Adipose tissue (tissue), 3 donors: ENCODE results near the gene MC2R. TPM values are rescaled to one million over a fixed set of nuclear protein-coding genes. Genes with fewer than 3 reads are reported as not detected.
"Not testable (repeated sequence)": the region's sequence is repeated elsewhere in the genome, so short reads cannot be mapped to it uniquely, and the experiment has no call there.

ENCODE experiments used
- H3K27ac ChIP-seq: one replicate; pipeline ENCODE4 v1.5.1; 2013; ENCODE audit warnings: low read depth, low read length
- WGBS, 3 donors: extraction: QIAGEN DNeasy Blood & Tissue Kit; methylation state at CpG; one replicate each; pipeline ENCODE4 v1.1.7; 2013; 5-methylcytosine and 5-hydroxymethylcytosine counted together
- polyA plus RNA-seq, 3 donors: library from polyadenylated mRNA; stranded (reverse); fragments of 200-250 nt; gene quantifications; one replicate each; pipeline ENCODE4 v1.2.3, GENCODE V29; 2013
- donor health status: healthy with polysubstance abuse.
- donor health status: Bipolar disorder and iron deficiency.
- donor health status: healthy.

Gene MC2R
- polyA plus RNA-seq, 3 donors, result not detected

DNA sequence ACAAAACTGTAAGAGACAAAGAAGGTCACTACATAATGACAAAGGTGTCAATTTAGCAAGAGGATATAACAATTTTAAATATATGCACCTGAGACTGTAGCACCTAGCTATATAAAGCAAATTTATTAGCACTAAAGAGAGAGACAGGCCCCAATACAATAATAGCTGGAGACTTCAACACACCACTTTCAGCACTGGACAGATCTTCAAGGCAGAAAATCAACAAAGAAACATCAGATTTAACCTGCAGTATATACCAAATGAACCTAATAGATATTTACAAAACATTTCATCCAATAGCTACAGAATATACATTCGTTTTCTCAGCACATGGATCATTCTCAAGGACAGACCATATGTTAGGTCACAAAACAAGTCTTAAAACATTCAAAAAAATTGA, 14.7 kb downstream of the MC2R start:
- WGBS, 3 donors, result 30 to 52% (median 38%) methylated on average over 1 of the region's 1 CpG
- no peak overlapping the region for H3K27ac ChIP-seq

DNA sequence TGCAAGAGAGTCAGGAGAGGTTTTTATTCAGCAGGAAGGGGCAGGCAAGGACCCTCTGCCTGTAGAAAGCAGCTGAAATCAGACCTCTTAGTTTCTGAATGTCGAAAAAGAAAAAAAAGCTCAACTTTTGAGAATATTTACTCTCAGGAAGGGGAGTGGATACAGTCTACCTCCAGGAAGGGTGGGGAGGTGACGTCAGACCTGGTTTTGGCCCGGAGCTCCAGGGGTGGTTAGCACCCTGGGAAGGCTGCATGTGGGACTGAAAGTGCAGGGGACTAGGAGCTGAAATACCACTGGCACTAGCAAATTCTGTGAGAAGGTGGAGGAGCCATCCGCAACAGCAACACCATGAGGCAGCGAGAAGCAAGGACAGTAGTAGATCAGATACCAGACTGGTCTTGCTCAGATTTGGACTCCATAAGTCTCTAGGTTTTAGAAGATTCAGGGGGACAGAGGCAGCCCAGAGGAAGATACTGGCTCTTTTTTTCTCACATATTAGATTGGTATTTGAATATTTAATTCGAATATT, 19.8 kb downstream of the MC2R start:
- 51 to 70% (median 67%) methylated on average over 6 of the region's 6 CpGs for WGBS, 3 donors
- no peak overlapping the region for H3K27ac ChIP-seq

DNA sequence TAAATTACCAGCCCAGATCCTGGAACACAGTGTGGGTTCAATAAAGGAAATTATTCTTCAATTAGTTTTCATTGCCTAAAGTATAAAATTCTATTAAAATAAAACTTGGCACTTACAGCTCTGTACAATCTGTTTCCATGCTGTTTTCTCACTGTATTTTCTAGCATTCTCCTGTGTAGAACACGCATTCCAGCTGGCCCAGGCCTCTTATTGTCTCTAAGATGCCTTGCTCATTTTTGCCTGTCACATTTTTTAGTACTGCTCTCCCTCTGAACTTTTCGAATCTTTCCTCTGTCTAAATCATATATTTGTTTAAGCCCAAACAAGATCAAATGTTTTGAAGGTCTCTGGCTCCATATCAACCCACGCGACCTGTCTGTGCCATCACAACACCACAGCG, 20.8 kb downstream of the MC2R start:
- H3K27ac ChIP-seq, result no peak overlapping the region
- 67 to 72% (median 70%) methylated on average over 5 of the region's 5 CpGs for WGBS, 3 donors

DNA sequence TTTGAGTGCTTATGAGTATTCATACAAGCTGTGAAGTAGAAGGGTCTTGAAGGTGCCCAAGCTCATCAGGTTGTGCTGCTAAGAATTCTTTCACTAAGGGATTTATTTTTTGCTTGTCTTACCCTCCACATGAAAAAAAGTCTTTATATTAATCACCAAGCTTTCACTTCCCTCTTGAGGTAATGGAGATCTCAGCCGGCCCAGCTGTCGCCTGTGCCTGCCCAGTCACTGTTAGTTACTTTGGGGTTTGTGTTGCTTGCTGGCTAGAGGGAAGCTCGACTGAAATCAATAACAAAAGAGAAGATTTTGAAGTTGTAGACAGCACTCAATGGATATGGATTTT, 21.9 kb downstream of the MC2R start:
- H3K27ac ChIP-seq, result no peak overlapping the region
- 27 to 49% (median 39%) methylated on average over 3 of the region's 3 CpGs for WGBS, 3 donors

DNA sequence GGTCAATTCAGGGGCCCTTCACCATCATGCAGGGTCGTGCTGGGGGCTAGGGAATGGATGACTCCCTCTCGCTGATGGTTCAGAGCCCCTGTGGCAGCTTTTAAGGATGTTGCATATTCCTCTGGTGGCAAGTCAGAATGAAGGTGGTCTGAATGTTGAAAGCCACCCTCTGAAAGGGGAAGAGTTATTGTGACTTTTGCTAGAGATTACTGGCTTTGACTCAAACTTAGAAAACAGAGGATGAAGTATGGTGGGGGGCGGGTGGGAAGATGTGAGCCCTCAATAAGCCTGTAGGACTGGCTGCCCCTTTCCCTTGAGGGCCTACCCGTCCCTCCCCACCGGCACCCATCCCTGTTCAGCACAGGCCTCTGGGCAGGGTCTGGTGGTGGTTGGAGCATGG, 23.2 kb downstream of the MC2R start:
- 74 to 86% (median 81%) methylated on average over 5 of the region's 5 CpGs for WGBS, 3 donors
- H3K27ac ChIP-seq, result no peak overlapping the region

DNA sequence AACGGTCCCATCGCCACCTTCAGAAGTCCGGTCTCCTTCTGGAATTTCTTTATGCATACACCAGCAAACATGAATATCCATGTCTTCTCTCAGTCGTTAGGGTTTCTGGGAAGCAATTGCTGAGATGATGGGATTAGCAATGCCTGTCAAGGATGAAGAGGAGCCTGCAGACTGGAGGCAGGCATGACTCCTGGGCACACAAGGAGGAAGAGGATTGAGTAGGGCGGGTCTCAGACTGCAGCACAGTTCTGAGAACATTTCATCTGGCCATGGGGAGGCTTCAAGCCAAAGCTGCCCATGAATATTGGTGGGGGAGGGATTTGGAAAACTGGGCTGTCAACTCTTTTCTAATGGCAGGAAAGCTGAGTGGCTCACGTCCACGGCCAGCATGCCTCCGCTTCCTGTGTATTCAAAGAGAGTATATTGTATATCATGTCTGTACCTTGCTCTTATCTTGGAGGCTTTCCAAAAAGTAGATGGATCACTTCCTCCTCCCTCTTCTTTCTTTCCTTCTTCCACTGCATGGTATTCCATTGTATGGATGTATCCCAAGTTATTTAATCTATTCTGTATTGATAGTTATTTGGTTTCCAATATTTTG, 24.5 kb downstream of the MC2R start:
- no peak overlapping the region for H3K27ac ChIP-seq
- WGBS, 3 donors, result 50 to 62% (median 58%) methylated on average over 8 of the region's 8 CpGs

DNA sequence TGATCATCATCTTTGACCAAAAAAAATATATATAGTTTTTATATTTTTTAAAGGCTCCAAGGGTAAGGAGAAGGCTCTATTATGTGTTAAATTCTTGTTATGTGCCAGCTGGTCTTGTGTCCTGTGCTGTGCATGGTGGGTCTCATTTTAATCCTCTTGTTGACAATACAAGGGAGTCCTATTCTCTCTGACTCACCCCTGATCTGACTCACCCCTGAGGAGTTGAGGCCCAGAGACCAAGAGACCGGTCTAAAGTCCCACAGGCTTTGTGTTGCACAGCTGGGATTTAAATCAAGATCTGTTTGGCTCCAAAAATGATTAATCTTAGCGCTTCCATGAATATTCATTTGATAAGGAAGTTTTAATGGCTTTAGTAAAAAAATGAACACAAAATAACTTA, 25.7 kb downstream of the MC2R start:
- 57 to 67% (median 67%) methylated on average over 2 of the region's 2 CpGs for WGBS, 3 donors

DNA sequence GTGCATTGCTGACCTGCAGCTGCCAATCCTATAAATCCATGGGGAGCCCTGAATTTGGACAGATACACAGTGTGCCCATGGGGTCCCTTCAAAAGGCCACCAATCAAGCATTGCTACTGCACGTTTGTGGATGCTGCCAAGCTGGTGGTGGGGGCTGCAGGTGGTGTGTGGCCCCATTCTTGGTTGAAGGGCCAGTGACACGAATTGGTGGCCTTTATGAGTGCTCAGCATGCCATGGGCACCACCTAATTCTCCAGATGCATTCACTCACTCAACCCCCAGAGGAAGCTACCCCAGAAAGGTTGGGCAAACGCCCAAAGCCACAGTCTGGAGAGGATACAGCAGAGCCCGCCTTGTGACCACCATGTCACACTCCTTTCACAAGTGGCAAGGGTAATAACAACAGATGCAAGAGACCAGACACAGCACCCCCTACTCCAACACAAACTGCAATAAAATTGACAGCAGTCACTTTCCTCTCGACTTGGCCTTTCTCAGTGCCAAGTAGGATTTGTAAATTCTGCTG, 27.1 kb downstream of the MC2R start:
- 45 to 66% (median 51%) methylated on average over 5 of the region's 5 CpGs for WGBS, 3 donors
- H3K27ac ChIP-seq, result no peak overlapping the region

More for the DNA sequence above, 25.7 kb downstream of the MC2R start:
- no peak overlapping the region for H3K27ac ChIP-seq

DNA sequence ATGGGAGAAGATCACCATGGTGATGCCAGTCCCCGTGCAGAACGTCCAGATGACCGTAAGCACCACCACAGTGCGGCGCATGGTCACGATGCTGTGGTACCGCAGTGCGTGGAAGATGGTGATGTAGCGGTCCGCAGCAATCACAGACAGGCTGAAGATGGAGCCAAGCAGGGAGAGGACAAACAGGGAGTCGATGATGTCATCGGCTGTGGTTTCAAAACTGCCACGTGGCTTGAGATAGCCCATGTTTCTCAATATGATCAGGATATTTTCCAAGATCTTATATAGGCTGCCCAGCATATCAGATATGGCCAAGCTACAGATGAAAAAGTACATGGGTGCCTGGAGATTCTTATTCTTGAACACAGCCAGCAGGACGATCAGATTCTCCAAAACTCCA, 30.3 kb downstream of the MC2R start:
- H3K27ac ChIP-seq, result no peak overlapping the region
- 83 to 94% (median 92%) methylated on average over 14 of the region's 14 CpGs for WGBS, 3 donors

DNA sequence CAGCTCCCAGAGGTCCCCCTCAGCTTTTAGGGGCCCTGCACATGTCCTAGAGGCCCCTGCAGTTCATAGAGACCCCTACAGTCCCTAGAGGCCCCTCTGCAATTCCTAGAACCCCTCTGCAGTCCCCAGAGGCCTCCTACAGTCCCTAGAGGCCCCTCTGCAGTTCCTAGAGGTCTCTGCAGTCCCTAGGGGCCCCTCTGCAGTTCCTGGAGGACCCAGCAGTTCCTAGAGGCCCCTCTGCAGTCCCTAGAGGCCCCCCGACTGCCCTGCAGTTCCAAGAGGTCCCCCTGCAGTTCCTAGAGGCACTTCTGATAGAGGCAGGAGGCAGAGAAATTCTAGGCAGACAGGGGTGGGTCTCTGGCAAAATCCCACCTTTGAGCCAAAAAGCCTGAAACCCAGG, 35.4 kb downstream of the MC2R start:
- 47 to 59% (median 50%) methylated on average over 1 of the region's 1 CpG for WGBS, 3 donors
- no peak overlapping the region for H3K27ac ChIP-seq

DNA sequence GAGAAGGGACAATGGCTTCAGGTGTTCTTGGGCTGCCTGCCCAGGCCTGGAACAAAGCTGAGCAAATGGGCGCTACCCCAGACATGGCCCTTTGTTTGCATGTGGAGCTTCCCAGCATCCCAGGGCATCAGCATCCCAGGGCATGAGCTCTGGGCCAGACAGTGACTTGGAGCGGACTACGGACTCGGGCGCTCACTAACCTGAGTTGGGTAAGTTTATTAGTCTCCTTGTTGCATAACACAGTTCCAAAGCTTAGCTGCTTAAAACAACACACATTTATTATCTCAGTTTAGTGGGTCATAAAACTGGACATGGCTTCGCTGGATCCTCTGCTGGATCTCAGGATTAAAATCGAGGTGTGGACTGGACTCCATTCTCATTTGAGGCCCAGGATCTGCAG, 35.8 kb downstream of the MC2R start:
- H3K27ac ChIP-seq, result no peak overlapping the region
- 79 to 92% (median 90%) methylated on average over 7 of the region's 7 CpGs for WGBS, 3 donors

DNA sequence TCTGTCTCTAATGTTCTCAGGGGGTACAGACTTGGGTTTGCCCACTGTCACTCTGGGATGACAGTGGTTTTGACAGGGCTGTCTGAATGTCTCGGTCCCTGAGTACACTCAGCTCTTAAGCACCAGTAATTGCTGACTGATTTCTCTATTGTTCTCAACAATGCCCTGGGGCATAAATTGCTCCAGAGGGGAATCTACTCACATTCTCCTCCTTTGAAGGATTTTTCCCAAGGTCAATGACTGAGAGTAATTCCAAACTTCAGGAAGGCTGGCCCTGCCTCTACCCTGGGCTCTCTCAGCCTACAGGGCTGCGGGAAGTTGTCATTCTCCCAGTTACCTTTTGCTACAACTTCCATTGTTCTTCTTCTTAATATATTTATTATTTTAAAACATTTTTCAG, 36.5 kb downstream of the MC2R start:
- 59 to 73% (median 69%) methylated on average over 2 of the region's 2 CpGs for WGBS, 3 donors
- no peak overlapping the region for H3K27ac ChIP-seq

DNA sequence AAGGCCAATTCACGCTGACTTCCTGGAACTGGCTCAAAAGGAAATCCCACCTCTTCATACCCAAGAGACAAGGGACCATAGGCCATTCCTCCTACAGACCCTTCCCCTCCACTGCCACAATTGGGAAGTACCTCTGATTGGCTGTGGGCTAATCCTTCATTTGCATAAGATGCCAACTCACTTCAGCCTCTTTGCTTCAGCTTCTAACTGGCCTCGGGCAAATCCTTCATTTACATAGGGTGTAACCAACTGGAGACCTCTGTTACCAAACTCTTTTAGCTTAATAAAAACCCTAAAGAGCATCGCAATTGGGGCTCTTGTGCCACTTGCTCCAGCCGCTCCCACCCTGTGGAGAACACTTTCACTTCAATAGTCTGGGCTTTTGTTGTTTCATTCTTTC, 38.2 kb downstream of the MC2R start:
- H3K27ac ChIP-seq, result no peak overlapping the region
- 73 to 82% (median 81%) methylated on average over 4 of the region's 4 CpGs for WGBS, 3 donors

DNA sequence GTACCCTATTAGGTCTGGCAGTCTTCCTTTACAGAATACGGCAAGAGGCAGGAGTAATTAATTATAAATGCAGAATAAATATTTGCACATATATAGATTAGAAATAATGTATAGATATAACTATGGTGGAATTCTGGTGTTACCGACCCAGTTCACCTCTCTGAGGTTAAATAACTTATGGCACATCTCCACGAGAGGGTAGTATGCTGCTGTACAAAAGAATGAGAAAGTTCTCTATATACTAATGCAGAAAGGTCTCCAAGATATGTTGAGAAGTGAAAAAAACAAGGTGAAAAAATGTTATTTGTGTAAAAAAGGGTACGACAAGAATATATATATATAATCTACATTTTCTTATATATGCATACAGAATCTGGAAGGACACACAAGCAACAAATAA, 40.8 kb downstream of the MC2R start:
- no peak overlapping the region for H3K27ac ChIP-seq
- 55 to 87% (median 78%) methylated on average over 4 of the region's 4 CpGs for WGBS, 3 donors

DNA sequence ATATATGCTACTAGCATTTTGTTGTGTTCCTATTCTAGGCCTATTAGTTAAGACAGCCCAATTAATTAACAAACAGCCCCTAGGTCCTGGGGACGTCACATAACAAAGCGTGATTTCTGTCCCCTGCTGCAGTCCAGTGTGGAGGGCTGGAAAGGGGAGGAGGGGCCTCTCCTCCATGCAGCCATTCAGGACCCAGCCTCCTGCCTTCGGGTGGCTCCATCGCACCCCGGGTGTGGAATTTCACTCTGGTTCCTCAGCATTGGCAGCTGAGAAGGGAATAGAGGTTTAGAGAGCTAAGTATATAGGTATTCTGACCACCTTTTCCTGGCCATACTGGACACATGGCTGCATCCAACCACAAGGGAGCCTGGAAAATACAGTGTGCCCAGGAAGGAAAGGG, 42.4 kb downstream of the MC2R start:
- 51 to 66% (median 61%) methylated on average over 5 of the region's 5 CpGs for WGBS, 3 donors
- no peak overlapping the region for H3K27ac ChIP-seq

DNA sequence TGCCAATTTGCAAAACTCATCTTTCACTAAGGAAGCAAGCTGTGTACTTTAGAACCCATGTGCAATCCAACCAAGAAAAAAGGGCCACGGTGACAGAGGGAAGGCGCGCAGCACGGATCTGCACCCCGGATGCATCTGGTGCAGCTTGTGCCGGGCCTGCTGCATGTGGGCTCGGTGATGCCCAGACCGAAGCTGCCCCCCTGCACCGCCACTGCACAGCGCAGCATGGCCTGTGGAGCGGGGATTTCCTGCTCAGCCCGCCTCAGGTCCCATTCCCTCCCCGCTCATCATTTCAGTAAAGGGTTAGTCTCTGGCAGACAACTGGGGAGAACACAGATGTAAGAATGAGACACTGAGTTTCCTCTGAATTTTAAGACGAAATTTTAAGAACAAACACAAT, 43.0 kb downstream of the MC2R start:
- WGBS, 3 donors, result 77 to 87% (median 81%) methylated on average over 14 of the region's 14 CpGs
- no peak overlapping the region for H3K27ac ChIP-seq

DNA sequence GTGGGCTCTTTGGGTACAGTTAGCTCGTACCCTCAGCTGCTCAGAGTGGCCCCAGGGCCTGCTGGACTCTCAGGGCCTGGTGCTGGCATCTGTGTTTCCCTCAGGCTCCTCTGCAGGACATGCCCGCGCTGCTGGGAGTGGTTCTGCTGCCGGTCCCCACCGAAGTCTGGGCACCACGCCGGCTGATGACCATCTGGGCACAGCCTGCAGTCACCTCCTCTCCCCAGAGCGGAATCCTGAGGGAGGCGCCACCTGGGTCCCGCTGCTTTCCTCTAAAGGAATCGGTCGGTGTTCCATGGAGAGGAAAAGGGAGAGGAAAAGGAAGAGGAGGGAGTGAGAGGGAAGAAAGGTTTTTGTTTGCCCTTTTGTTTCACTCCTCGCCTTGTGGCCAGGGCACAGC, 43.6 kb downstream of the MC2R start:
- WGBS, 3 donors, result 47 to 60% (median 55%) methylated on average over 13 of the region's 13 CpGs

DNA sequence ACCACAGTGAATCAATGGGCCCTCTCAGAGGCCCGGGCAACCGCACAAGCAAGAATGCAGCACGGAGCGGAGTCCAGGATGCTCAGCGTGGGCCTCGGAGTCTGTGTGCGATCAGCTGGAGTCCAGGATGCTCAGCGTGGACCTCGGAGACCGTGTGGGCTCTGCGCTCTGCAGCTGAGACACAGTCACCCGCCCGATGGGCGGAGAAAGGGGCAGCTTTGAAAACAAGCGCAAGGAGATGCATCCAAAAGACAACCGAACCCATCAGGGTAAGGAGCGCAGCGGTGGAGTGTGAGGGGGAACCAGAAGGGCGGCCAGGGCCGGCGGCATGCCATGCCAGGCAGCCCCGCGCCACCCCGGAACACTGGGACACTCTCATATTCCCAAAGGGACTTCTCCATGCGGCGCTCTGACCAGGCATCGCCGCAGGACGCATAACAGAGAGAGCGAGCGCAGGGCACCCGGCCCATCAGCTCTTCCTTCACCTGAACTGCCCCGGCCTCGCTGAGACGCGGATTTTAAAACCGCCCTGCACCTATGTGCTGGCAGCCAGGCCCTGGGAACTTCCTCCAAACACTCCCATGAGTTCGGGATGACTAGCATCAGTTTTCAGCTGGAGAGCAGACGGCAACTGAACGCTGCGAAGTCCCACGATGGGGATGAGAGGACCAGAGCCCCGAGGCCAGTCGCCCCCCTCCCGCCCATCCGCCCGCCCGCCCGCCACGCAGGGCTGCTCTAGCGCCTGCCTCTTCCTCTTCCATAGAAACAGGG, 46.6 kb downstream of the MC2R start:
- 1 to 5% (median 3%) methylated on average over 49 to 51 of the region's 51 CpGs for WGBS, 3 donors
- H3K27ac ChIP-seq, result no peak overlapping the region

More for the DNA sequence above, 43.6 kb downstream of the MC2R start:
- no peak overlapping the region for H3K27ac ChIP-seq

DNA sequence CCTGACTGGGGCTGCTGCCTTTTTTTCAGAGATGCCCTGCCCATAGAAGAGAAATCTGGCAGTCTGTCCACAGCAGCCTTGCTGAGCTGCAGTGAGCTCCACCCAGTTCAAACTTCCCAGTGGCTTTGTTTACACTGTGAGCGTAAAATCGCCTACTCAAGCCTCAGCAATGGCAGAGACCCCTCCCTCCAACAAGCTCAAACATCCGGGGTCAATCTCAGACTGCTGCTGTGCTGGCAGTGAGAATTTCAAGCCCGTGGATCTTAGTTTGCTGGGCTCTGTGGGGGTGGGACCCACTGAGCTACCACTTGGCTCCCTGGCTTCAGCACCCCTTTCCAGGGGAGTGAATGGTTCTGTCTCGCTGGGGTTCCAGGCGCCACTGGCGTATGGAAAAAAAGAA, 52.4 kb downstream of the MC2R start:
- 29 to 47% (median 34%) methylated on average over 7 of the region's 7 CpGs for WGBS, 3 donors
- H3K27ac ChIP-seq, result not testable (repeated sequence)

DNA sequence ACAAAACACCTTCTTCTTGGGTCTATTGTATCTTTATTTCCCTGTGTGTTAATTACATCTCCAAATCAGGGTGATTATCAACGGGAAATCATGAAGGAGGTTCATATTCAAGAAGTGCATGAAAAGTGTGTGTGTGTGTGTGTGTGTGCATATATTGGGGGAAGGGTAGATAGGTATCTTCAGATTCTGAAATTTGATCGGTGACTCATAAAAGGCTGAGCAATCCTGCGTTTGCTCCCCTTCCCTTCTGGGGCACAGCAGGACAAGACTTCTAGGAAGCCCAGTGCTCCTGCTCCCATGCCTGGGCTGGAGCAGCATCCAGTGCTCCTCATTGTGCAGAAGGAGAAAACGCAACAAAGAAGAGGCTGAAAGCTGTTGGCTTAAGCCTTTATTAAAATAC, 65.5 kb downstream of the MC2R start:
- no peak overlapping the region for H3K27ac ChIP-seq
- 82 to 91% (median 86%) methylated on average over 4 of the region's 4 CpGs for WGBS, 3 donors
